ENCODE data around the gene PTPRU. TPM values are rescaled to one million over a fixed set of nuclear protein-coding genes. Genes with fewer than 3 reads are reported as not detected.

PTPRU gene
- total and polyA plus RNA-seq, 2 of the 8 experiments (the other 6 are each of a cell fraction or from before 2014, with no cell fraction given), result 33.8 to 41.8 TPM

DNA sequence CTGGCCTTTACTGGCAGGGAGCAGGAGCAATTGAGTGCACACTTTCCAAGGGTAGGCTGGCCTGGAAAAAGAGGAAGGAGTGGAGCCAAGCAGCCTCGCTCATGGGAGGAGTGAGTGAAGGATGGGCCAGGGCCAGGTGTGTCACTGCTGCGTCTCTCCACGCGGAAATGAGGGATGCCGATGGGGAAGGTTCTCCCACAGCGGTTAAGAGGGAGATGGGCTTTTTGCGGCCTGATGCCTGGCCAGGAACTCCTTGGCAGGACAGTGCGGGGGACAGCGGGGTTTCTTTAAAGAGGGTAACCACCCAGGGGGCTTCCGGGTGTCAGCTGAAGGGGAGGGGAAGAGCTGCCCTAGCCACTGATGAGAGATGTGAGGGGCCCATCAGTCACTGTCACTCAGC, 82.4 kb downstream of the PTPRU start:
- Histone ChIP-seq H3K4me3 (ENCODE audit: extremely low read depth in 1 of 4, insufficient read depth in 2 of 4, low read depth in 3 of 4, low read length in 4 of 4) (no peak overlapping the region), H2BK15ac (ENCODE audit: low read length) (no peak overlapping the region), H3K23ac (ENCODE audit: insufficient read length) (no peak overlapping the region), H3K18ac (ENCODE audit: extremely low read depth, low read length) (no peak overlapping the region), H3K56ac (replicated peaks; ENCODE audit: insufficient read length, low read depth, low read length) (no peak overlapping the region), H3K14ac (ENCODE audit: insufficient read length) (no peak overlapping the region), H4K91ac (replicated peaks; ENCODE audit: insufficient read length, low read length) (no peak overlapping the region), H3K27ac (ENCODE audit: low read depth, low read length) (no peak overlapping the region), H3K27me3 (replicated peaks in 1 of 4; ENCODE audit: control insufficient read depth in 3 of 4, extremely low read depth in 1 of 4, insufficient read depth in 3 of 4, low read length in 3 of 4) (no peaks in the 10 kb centered on the region), H3K79me1 (ENCODE audit: low read depth, low read length) (no peaks in the 10 kb centered on the region), H3K23me2 (ENCODE audit: low read depth, low read length) (no peaks in the 10 kb centered on the region), H2BK12ac (ENCODE audit: low read depth, low read length) (no peak overlapping the region), H3K4me2 (ENCODE audit: insufficient read depth in 1 of 2, low read depth in 2 of 2, low read length in 2 of 2) (no peak overlapping the region), H4K5ac (ENCODE audit: insufficient read length, low read depth, low read length) (no peak overlapping the region), H3K4ac (replicated peaks; ENCODE audit: insufficient read length, low read depth, low read length) (no peak overlapping the region), H4K8ac (ENCODE audit: extremely low read depth, insufficient read depth, low read length) (no peak overlapping the region), H2AFZ (ENCODE audit: low read length) (no peak overlapping the region), H3K4me1 (replicated peaks in 1 of 4; ENCODE audit: control insufficient read depth in 3 of 4, insufficient read depth in 4 of 4, low read length in 3 of 4) (no peaks in the 10 kb centered on the region), H3K36me3 (ENCODE audit: control insufficient read depth in 2 of 4, insufficient read depth in 4 of 4, low read length in 3 of 4) (peaks cover 0 to 11% (median 6%) of the 10 kb centered on the region in 4 experiments; a peak in 6 of 8 replicates), H2AK5ac (ENCODE audit: low read depth, low read length) (no peak overlapping the region), H4K20me1 (replicated peaks in 1 of 2; ENCODE audit: control insufficient read depth in 1 of 2, insufficient read depth in 2 of 2, low read length in 2 of 2) (peaks cover 0 to 7% of the 10 kb centered on the region in 2 experiments), H3K79me2 (ENCODE audit: control insufficient read depth in 1 of 2, insufficient read depth in 2 of 2, low read length in 2 of 2) (no peaks in the 10 kb centered on the region), H3K9me3 (ENCODE audit: insufficient read depth in 2 of 2, low read depth in 1 of 2, low read length in 1 of 2) (no peaks in the 10 kb centered on the region), H2BK5ac (ENCODE audit: low read depth, low read length) (no peak overlapping the region; the same call in 1 of the 2 replicates), H2BK120ac (replicated peaks; ENCODE audit: low read depth, low read length) (no peak overlapping the region), H2BK20ac (ENCODE audit: low read length) (no peak overlapping the region), H3K9ac (replicated peaks in 1 of 4; ENCODE audit: extremely low read depth in 1 of 4, low read depth in 3 of 4, low read length in 3 of 4) (no peak overlapping the region)
- FAIRE-seq (no peak), DNase-seq (ENCODE audit: low read depth in 1 of 2, low spot score in 2 of 2) (no peak)
- TF ChIP-seq EP300 (IDR thresholded peaks at IDR 0.05; ENCODE audit: borderline replicate concordance in 1 of 2, low read depth in 2 of 2, low read length in 2 of 2) (no peak), EZH2 (IDR thresholded peaks at IDR 0.05; ENCODE audit: low read depth, low read length, severe bottlenecking) (no peak)
- ChIA-PET POLR2A (ENCODE audit: partially characterized antibody) (no interaction called here), CTCF (ENCODE audit: partially characterized antibody) (interaction anchor here (1.1 to 5.4 kb wide), 4 partner anchors 13 to 35 kb away, joined by 3 to 21 read pairs (median 6); no protein-coding TSS in a partner anchor)
- 89% methylated on average over 10 of the region's 10 CpGs; no CpG with 5 or more reads in 1 of the 2 experiments for WGBS, 2 experiments (ENCODE audit: extremely low coverage in 1 of 2, insufficient coverage in 1 of 2, insufficient read length in 1 of 2, insufficient replicate concordance in 2 of 2, low coverage in 1 of 2, low lambda C conversion rate in 2 of 2, missing lambda C conversion rate in 1 of 2)

All from H1 (cell line).